GM18858 (cell line): Measurements from ENCODE around the gene ASZ1.
"Not testable (repeated sequence)": the region's sequence is repeated elsewhere in the genome, so short reads cannot be mapped to it uniquely, and the experiment has no call there.

Experiments used
- ATAC-seq: cut with Tn5 transposase; IDR thresholded peaks from one replicate; pipeline ENCODE4 v1.9.1; 2021; ENCODE audit not compliant: unreplicated experiment

The ASZ1 gene

GRCh38 chr7:117427258-117427701 lies at the start of gene ASZ1:
Gene ASZ1, minus strand, starts transcription at chr7:117427493. Its CDS starts 33 bp downstream, at chr7:117427460.
- ATAC-seq = no peak

- no peak for ATAC-seq
Observed at GRCh38 chr7:117476557-117477215, 49.4 kb upstream of the ASZ1 start.

- no peak for ATAC-seq
Observed at GRCh38 chr7:117472335-117472734, 45.0 kb upstream of the ASZ1 start.

GRCh38 chr7:117470777-117471176 lies 43.5 kb upstream of the ASZ1 start:
- peak; percentile 45 for ATAC-seq

GRCh38 chr7:117468174-117468573 lies 40.9 kb upstream of the ASZ1 start:
- no peak for ATAC-seq

GRCh38 chr7:117460815-117461214 lies 33.5 kb upstream of the ASZ1 start:
- ATAC-seq = not testable (repeated sequence)

GRCh38 chr7:117459735-117460134 lies 32.4 kb upstream of the ASZ1 start:
- ATAC-seq = no peak

GRCh38 chr7:117458977-117459583 lies 31.8 kb upstream of the ASZ1 start:
- no peak for ATAC-seq

GRCh38 chr7:117448655-117449054 lies 21.4 kb upstream of the ASZ1 start:
- ATAC-seq = no peak

GRCh38 chr7:117446220-117446815 lies 19.0 kb upstream of the ASZ1 start:
- no peak for ATAC-seq

GRCh38 chr7:117445206-117445605 lies 17.9 kb upstream of the ASZ1 start:
- no peak for ATAC-seq

- ATAC-seq = no peak
Observed at GRCh38 chr7:117444646-117445045, 17.4 kb upstream of the ASZ1 start.

- peak; percentile 98 for ATAC-seq
Observed at GRCh38 chr7:117435475-117436043, 8.3 kb upstream of the ASZ1 start.

GRCh38 chr7:117424090-117424829 lies 3.0 kb downstream of the ASZ1 start:
- peak; percentile 84 for ATAC-seq

GRCh38 chr7:117414591-117414990 lies 12.7 kb downstream of the ASZ1 start:
- not testable (repeated sequence) for ATAC-seq

GRCh38 chr7:117412946-117413559 lies 14.2 kb downstream of the ASZ1 start:
- ATAC-seq = no peak

- no peak for ATAC-seq
Observed at GRCh38 chr7:117412390-117412789, 14.9 kb downstream of the ASZ1 start.

- no peak for ATAC-seq
Observed at GRCh38 chr7:117411539-117411938, 15.8 kb downstream of the ASZ1 start.

GRCh38 chr7:117408831-117409230 lies 18.5 kb downstream of the ASZ1 start:
- ATAC-seq = no peak

- ATAC-seq = no peak
Observed at GRCh38 chr7:117405519-117405918, 21.8 kb downstream of the ASZ1 start.

GRCh38 chr7:117403737-117404136 lies 23.6 kb downstream of the ASZ1 start:
- no peak for ATAC-seq
